HG03108 (cell line): ENCODE data around the gene HHEX.
"Not testable (repeated sequence)": the region's sequence is repeated elsewhere in the genome, so short reads cannot be mapped to it uniquely, and the experiment has no call there.

Experiments
- ATAC-seq: cut with Tn5 transposase; IDR thresholded peaks from one replicate; pipeline ENCODE4 v1.9.1; 2021; ENCODE audit warnings: moderate library complexity; ENCODE audit not compliant: unreplicated experiment

Gene HHEX

GRCh38 chr10:92689663-92690210 is at the start of gene HHEX:
TSS of gene HHEX (plus strand) at chr10:92689955. CDS start at chr10:92689987, 32 bp downstream.
- ATAC-seq = peak; percentile 55

DNA sequence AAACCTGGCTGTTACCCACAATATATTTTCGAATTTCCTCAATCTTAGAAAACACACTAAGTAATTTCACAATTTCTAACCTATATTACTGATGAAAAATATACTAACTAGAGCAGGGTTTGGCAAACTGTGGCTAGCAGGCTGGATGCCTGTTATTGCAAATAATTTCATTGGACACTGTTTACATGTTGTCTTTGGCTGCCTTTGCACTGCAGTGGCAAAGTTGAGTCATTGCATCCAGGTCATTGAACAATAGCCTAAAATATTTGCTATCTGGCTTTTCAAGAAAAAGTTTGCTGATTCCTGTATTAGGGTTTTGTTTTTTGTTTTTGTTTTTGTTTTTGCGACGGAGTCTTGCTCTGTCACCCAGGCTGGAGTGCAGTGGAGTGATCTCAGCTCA is 49.6 kb upstream of the HHEX start:
- ATAC-seq = no peak

- no peak for ATAC-seq
These were observed 48.3 kb upstream of the HHEX start for GRCh38 chr10:92641492-92641891.

DNA sequence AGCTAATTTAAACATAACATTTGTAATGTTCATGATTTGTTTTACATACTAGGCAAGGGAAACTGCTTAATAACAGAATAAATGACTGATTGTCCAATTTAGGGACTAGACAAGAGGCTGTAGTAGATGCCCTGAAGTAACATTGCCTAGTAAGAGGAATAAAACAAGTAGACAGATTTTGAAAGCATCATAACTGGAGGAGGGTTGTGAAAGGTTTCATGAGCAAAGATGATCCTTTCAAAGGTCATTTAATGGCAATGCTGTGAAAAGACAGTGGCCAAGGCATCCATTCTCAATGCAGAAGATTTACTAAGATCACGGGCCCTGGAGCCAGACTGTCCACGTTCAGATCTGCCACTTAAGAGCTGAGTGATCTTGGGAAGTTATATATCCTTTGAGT is 44.8 kb upstream of the HHEX start:
- no peak for ATAC-seq

- ATAC-seq = not testable (repeated sequence)
These were observed 38.9 kb upstream of the HHEX start for GRCh38 chr10:92650864-92651263.

GRCh38 chr10:92655426-92655825 is 34.3 kb upstream of the HHEX start:
- no peak for ATAC-seq

DNA sequence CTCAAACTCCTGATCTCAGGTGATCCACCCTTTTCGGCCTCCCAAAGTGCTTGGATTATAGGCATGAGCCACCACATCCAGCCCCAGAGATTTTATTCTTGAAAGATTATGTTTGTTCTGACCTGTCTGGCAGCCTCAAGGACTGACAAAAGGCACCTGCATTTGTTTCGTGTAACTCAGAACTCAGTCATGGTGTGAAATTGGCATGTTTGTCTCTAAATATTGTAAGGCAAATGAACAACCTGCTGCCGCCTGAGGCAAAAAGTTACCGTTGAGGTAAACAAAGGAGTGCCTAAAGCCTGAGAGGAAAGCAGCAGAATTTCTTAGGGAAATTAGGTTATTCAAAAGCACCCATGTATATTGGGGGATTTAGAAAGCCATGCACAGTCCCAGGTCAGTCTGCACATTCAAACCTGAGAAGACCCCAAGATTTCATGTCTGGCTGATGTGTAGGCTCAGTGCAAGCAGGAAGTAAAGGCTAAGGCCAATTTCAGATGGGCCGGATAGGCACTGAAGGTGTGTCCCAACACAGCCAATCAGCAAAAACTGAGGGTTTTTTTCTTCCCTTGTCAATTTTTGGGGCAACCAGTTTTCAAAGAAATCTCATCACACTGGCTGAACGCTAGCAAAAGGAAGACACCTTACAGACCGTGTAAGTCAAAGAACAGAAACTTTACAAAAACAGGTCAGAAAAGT is 33.3 kb upstream of the HHEX start:
- ATAC-seq = no peak

DNA sequence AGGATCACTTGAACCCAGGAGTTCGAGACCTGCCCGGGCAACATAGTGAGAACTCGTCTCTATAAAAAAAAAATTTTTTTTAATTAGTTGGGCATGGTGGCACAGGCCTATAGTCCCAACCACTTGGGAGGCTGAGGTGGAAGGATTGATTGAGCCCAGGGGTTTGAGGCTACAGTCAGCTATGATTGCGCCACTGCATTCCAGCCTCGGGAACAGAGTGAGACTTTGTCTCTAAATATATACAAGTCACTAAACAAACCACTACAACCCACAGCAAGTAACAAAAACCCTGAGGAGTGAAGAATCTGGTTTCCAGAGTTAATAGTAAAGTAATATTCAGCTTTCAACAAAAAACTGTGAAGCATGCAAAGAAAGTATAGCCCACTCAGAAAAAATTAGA is 32.7 kb upstream of the HHEX start:
- ATAC-seq = no peak

DNA sequence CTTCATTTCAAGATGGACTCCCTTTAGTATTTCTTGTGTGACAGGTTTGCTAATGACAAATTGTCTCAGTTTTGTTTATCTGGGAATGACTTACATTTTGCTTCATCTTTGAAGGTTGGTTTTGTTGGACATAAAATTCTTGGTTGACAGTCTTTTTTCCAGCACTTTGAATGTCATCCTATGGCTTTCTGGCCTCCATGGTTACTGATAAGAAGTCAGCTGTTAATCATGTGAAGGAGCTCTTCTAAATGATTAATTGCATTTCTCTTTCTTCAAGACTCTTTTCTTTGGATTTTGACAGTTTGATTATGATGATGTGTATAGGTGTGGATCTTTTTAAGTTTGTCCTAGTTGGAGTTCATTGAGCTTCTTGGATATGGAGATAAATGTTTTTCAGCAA is 26.9 kb upstream of the HHEX start:
- ATAC-seq = no peak

GRCh38 chr10:92664322-92664721 is 25.4 kb upstream of the HHEX start:
- no peak for ATAC-seq

DNA sequence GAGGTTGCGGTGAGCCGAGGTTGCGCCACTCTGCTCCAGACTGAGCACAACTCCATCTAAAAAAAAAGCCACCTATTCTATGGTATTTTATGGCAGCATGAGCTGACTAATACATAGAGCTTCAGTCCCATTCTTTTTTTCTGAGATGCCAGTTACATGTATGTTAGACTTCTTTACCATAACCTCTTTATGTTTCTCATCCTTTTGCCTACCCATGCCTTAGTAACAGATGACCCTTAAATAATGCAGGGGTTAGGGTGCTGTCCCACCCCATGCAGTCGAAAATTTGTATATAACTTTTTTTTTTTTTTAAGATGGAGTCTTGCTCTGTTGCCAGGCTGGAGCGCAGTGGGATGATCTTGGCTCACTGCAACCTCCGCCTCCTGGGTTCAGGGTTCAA is 22.7 kb upstream of the HHEX start:
- ATAC-seq = no peak

GRCh38 chr10:92677708-92678107 is 12.0 kb upstream of the HHEX start:
- ATAC-seq = no peak

- ATAC-seq = no peak
These were observed 11.5 kb upstream of the HHEX start for GRCh38 chr10:92678206-92678605.

DNA sequence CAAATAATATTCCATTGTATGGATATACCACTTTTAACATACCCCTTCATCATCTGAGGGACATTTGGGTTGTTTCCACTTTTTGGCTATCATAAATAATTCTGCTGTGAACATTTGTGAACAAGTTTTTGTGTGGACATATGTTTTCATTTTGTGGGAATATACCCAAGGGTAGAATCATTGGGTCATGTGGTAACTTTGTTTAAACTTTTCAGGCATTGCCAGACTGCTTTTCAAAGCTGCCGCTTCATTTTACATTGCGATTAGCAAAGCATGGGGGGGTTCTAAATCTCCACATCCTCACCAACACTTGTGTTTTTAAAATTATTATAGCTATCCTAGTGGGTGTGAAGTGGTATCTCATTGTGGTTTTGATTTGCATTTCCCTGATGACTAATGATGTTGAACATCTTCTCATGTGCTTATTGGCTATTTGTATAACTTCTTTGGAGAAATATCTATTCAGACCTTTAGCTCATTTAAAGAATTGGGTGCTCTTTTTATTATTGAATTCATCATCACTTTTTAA is 8.4 kb upstream of the HHEX start:
- ATAC-seq = no peak

- ATAC-seq = no peak
These were observed 1.2 kb upstream of the HHEX start for GRCh38 chr10:92688573-92688926.

- peak; percentile 8 for ATAC-seq
These were observed 660 bp upstream of the HHEX start for GRCh38 chr10:92688927-92689662.

- peak; percentile 12 for ATAC-seq
These were observed 608 bp downstream of the HHEX start for GRCh38 chr10:92690211-92690914.

DNA sequence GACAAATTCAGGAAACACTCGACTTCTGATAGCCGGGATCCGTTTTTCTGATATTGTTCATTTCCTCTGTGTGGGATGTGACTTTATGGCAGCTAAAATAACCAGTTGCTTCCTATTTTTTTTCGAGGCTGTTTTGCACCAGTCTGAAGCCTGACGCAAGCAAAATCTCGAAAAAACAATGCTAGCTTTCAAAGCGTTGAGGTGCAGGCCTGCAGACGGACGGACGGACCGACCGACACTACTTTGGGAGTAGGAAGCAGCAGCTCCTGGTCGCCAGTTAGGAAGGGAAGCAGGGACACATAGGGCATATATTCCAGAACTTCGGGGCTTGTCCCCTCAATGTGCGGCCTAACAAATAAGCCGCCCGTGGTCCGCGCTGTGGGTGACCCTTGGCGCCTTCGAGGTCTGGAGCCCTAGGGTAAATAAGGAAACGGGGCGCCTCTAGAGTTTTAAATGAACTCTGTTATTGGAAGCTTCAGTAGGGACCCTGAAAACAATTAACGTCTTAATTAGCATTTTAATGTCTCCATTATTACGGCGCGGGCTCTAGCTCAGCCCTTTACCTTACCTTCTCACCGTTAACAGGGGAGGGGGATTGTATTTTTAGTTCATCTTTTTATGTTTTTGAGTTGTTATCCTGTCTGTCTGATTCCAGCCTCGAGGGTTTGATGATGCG is 1.3 kb downstream of the HHEX start:
- no peak for ATAC-seq

- no peak for ATAC-seq
These were observed 1.9 kb downstream of the HHEX start for GRCh38 chr10:92691591-92692079.

GRCh38 chr10:92692080-92692671 is 2.4 kb downstream of the HHEX start:
- ATAC-seq = no peak
